ENCODE measurements around the gene VGLL1.

Gene VGLL1

GRCh38 chrX:136531951-136532350, at the start of gene VGLL1:
VGLL1 (plus strand) TSS chrX:136532215; CDS start chrX:136536021, 3,806 bp downstream.
- DNase-seq: no peak

- DNase-seq: no peak
These were observed 44.4 kb upstream of the VGLL1 start, which contains the start of gene BRS3 for GRCh38 chrX:136487647-136488046. BRS3 (plus strand) TSS chrX:136487947; CDS start chrX:136488115, 168 bp downstream.

GRCh38 chrX:136488706-136489105, 43.3 kb upstream of the VGLL1 start:
- DNase-seq: no peak

GRCh38 chrX:136491832-136492231, 40.2 kb upstream of the VGLL1 start:
- DNase-seq: no peak

GRCh38 chrX:136493011-136493410, 39.0 kb upstream of the VGLL1 start:
- DNase-seq: no peak

GRCh38 chrX:136495043-136495442, 37.0 kb upstream of the VGLL1 start:
- DNase-seq: no peak

GRCh38 chrX:136496186-136496763, 35.7 kb upstream of the VGLL1 start:
- no peak for DNase-seq

GRCh38 chrX:136496764-136497555, 35.1 kb upstream of the VGLL1 start:
- DNase-seq: peak; percentile 82

GRCh38 chrX:136497556-136498052, 34.4 kb upstream of the VGLL1 start, which contains the start of gene HTATSF1:
HTATSF1 (plus strand) TSS chrX:136497592; CDS start chrX:136497685, 93 bp downstream.
- no peak for DNase-seq

- no peak for DNase-seq
These were observed 12.9 kb upstream of the VGLL1 start for GRCh38 chrX:136519069-136519468.

GRCh38 chrX:136523770-136524169, 8.2 kb upstream of the VGLL1 start:
- DNase-seq: no peak

GRCh38 chrX:136525738-136526606, 6.0 kb upstream of the VGLL1 start:
- DNase-seq: peak; percentile 71

- DNase-seq: no peak
These were observed 3.2 kb upstream of the VGLL1 start for GRCh38 chrX:136528645-136529315.

- DNase-seq: no peak
These were observed 2.2 kb upstream of the VGLL1 start for GRCh38 chrX:136529795-136530194.

GRCh38 chrX:136534131-136534530, 2.1 kb downstream of the VGLL1 start:
- no peak for DNase-seq

- no peak for DNase-seq
These were observed 6.8 kb downstream of the VGLL1 start for GRCh38 chrX:136538811-136539210.

- no peak for DNase-seq
These were observed 8.2 kb downstream of the VGLL1 start for GRCh38 chrX:136540226-136540625.

- DNase-seq: no peak
These were observed 9.3 kb downstream of the VGLL1 start for GRCh38 chrX:136541294-136541693.

GRCh38 chrX:136542281-136542680, 10.3 kb downstream of the VGLL1 start:
- DNase-seq: no peak

GRCh38 chrX:136546371-136546781, 14.4 kb downstream of the VGLL1 start:
- DNase-seq: no peak

- DNase-seq: no peak
These were observed 17.2 kb downstream of the VGLL1 start for GRCh38 chrX:136549226-136549625.

- no peak for DNase-seq
These were observed 19.4 kb downstream of the VGLL1 start for GRCh38 chrX:136551410-136551809.

- no peak for DNase-seq
These were observed 23.7 kb downstream of the VGLL1 start for GRCh38 chrX:136555694-136556093.
